CD4-positive, alpha-beta memory T cell (primary cell): ENCODE results near the gene SYNGR3. TPM values are rescaled to one million over a fixed set of nuclear protein-coding genes. Genes with fewer than 3 reads are reported as not detected.
A peak's percentile ranks its signal among the peaks of the same experiment; 100 is the strongest.

ENCODE experiments used
- CTCF ChIA-PET: fragments of 350-600 bp; sonication (Branson Sonifier 250); formaldehyde crosslinking; loops from one replicate; lab custom pipeline; 2021; ENCODE audit warnings: inconsistent platforms; ENCODE audit not compliant: partially characterized antibody; lab: Charles Lee
- POLR2A ChIA-PET: fragments of 350-600 bp; sonication (Branson Sonifier 250); formaldehyde crosslinking; loops from one replicate; lab custom pipeline; 2021; ENCODE audit not compliant: partially characterized antibody; lab: Charles Lee
- DNase-seq, 5 donors: peaks; one replicate each; pipeline versions ENCODE4 v3.0.0 to v3.0.0-alpha.2; 2020 to 2022; ENCODE audit warnings: mixed read lengths in 1 of 5
- H3K27ac ChIP-seq: one replicate; pipeline ENCODE4 v1.7.0; 2013; ENCODE audit warnings: low read depth, low read length
- H3K27me3 ChIP-seq: 2 replicates; pipeline ENCODE4 v1.7.0; 2013; ENCODE audit warnings: mild to moderate bottlenecking, low read length, moderate library complexity; ENCODE audit not compliant: insufficient read depth
- H3K36me3 ChIP-seq: 2 replicates; pipeline ENCODE4 v1.7.0; 2013; ENCODE audit warnings: mild to moderate bottlenecking, low read length, moderate library complexity; ENCODE audit not compliant: insufficient read depth
- H3K4me1 ChIP-seq: 2 replicates; pipeline ENCODE4 v1.7.0; 2013; ENCODE audit warnings: mild to moderate bottlenecking, low read length, moderate library complexity; ENCODE audit not compliant: insufficient read depth
- H3K4me3 ChIP-seq, 2 donors: one replicate each; pipeline ENCODE4 v1.7.0; 2013; ENCODE audit warnings: low read length in 2 of 2, mild to moderate bottlenecking in 1 of 2
- H3K9me3 ChIP-seq, 2 donors: one replicate each; pipeline ENCODE4 v1.7.0; 2013; ENCODE audit warnings: low read length in 2 of 2, control low read depth in 1 of 2; ENCODE audit not compliant: control insufficient read depth in 1 of 2
- H3K27ac Mint-ChIP-seq, 7 donors: one replicate each; pipeline ENCODE4 v1.8.0; 2020 to 2021; ENCODE audit warnings: mixed read lengths in 7 of 7, mild to moderate bottlenecking in 6 of 7, inconsistent platforms in 3 of 7, moderate library complexity in 3 of 7
- H3K27me3 Mint-ChIP-seq, 2 donors: one replicate each; pipeline ENCODE4 v1.8.0; 2020 to 2021; ENCODE audit warnings: mixed read lengths in 2 of 2
- H3K36me3 Mint-ChIP-seq, 2 donors: one replicate each; pipeline ENCODE4 v1.8.0; 2020 to 2021; ENCODE audit warnings: mixed read lengths in 2 of 2, inconsistent platforms in 1 of 2, mild to moderate bottlenecking in 1 of 2
- H3K4me1 Mint-ChIP-seq, 4 donors: one replicate each; pipeline ENCODE4 v1.8.0; 2020 to 2021; ENCODE audit warnings: mixed read lengths in 4 of 4, mild to moderate bottlenecking in 1 of 4
- H3K4me3 Mint-ChIP-seq, 8 donors: one replicate each; pipeline ENCODE4 v1.8.0; 2020 to 2021; ENCODE audit warnings: mixed read lengths in 8 of 8, mild to moderate bottlenecking in 7 of 8, moderate library complexity in 6 of 8, inconsistent platforms in 3 of 8
- H3K9me3 Mint-ChIP-seq, 8 donors: one replicate each; pipeline ENCODE4 v1.8.0; 2020 to 2021; ENCODE audit warnings: mixed read lengths in 8 of 8, mild to moderate bottlenecking in 5 of 8, inconsistent platforms in 3 of 8, moderate library complexity in 1 of 8
- intact Hi-C: fragments of 100-400 bp; cut with micrococcal nuclease; formaldehyde crosslinking; loops from one replicate; pipeline ENCODE4 v1.15.1; 2023
- polyA plus RNA-seq, 2 donors: library from polyadenylated mRNA; unstranded; fragments of 300-500 nt; fragmentation: Illumina TruSeq; gene quantifications; one replicate each; pipeline ENCODE4 v1.2.3, GENCODE V29; 2021
- total RNA-seq, 2 experiments: library from RNA; stranded (reverse); gene quantifications; one replicate each; pipeline ENCODE4 v1.2.3, GENCODE V29; 2021

SYNGR3 gene
- total and polyA plus RNA-seq, 4 experiments from 2014 or later = 0.50 to 2.2 (median 1.6) TPM

DNA sequence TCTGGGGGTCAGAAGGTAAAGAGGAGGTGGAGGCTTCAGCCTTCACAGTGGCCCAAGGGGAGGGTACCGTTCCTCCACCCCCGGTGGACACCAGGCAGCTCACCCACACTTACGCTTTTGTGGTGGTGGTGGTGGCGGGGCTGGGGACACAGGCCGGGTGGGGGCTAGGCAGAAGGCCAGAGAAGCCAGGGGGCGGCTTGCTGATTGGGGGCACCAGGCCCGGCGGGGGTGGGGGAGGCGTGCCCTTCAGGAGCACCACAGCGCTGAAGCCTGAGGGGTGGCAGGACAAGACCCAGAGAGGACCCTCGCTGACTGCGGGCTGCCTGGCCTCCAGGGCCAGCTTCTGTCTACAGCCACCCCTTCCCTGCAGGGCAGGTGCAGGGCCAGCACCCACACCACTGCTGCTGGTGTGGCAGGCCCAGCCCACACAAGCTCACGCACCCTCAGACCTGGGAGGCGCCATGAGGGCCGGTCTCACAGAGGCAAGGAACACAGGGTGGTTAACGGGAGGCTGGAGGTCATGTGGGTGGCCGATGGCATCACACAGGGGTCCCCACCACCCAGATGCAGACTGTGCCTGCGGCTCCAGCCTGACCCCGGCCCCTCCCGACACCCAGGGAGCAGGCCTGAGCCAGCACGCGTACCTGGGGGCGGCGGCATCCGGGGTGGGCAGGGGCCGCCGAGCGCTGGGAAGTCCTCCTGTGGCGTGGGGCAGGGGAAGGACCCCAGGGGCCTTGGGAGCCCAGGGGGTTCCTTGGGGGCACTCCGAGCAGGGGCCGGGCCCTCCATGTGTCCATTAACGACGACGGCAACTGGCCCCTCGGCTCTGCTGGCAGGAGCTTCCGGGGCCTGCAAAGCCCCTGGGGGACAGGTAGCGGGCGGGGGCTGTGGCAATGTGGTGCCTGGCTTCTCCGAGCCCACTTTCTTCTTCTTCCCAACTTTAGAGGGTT is 9.4 kb downstream of the SYNGR3 start:
- Mint-ChIP-seq H3K27ac (no peak overlapping the region), H3K36me3 (peaks cover 14 to 18% of the 10 kb centered on the region in 2 donors), H3K9me3 (no peaks in the 10 kb centered on the region), H3K27me3 (no peaks in the 10 kb centered on the region), H3K4me3 (no peak overlapping the region), H3K4me1 (peaks cover 0 to 7% (median 0%) of the 10 kb centered on the region in 4 donors)
- Histone ChIP-seq H3K27ac (no peak overlapping the region), H3K36me3 (peaks cover 38% of the 10 kb centered on the region), H3K9me3 (no peaks in the 10 kb centered on the region), H3K4me1 (peaks cover 7% of the 10 kb centered on the region), H3K27me3 (no peaks in the 10 kb centered on the region), H3K4me3 (no peak overlapping the region)
- intact Hi-C loops = no loop called here
- POLR2A ChIA-PET = interaction anchor here (0.6 kb wide), 1 partner anchor 33 kb away, joined by 3 read pairs; no protein-coding TSS in a partner anchor
- CTCF ChIA-PET = no interaction called here
- DNase-seq = no peak

DNA sequence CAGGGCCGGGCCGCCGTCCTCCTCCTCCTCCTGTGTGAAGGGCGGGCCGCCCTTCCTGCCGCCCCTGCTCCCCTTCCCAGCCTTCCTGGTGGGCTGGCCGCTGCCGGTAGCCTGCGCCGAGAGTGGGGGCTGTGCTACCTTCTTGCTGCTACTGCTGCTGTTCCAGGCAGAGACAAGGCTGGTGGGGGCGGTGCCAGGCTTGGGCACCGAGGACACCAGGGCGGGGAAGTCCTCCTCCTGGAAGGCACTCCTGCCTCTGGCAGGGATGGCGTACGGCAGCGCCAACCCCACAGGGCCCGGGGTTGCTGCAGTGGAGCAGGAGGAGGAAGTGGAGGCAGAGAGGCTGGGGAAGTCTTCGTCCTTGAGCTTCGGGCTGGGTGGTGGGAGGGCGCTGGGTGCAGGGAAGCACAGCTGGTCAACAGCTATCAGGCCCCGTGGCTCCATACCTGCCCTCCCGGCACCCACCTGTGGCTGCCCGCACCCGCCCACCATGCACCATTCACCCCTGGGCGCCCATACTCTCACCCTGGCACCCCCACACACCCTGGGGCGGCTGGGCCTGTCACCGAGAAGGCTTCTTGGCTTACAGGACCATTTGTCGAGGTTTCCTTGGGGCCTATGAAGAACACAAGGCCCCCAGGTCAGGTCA is 10.2 kb downstream of the SYNGR3 start:
- H3K27me3 Mint-ChIP-seq = no peaks in the 10 kb centered on the region
- no peak overlapping the region for H3K27ac ChIP-seq
- peaks cover 12% of the 10 kb centered on the region for H3K4me1 ChIP-seq
- DNase-seq = no peak
- H3K36me3 ChIP-seq = peaks cover 38% of the 10 kb centered on the region
- H3K4me1 Mint-ChIP-seq = peaks cover 0 to 12% (median 0%) of the 10 kb centered on the region in 4 donors
- no peaks in the 10 kb centered on the region for H3K27me3 ChIP-seq
- ChIA-PET CTCF (no interaction called here), POLR2A (interaction anchor here (0.8 kb wide), 1 partner anchor 35 kb away, joined by 3 read pairs; the partner anchor contains the start of gene RPS2)
- H3K4me3 Mint-ChIP-seq = no peak overlapping the region
- no peaks in the 10 kb centered on the region for H3K9me3 Mint-ChIP-seq
- H3K27ac Mint-ChIP-seq = no peak overlapping the region
- no peaks in the 10 kb centered on the region for H3K9me3 ChIP-seq
- intact Hi-C loops = no loop called here
- H3K4me3 ChIP-seq = no peak overlapping the region
- peaks cover 14 to 20% of the 10 kb centered on the region in 2 donors for H3K36me3 Mint-ChIP-seq

DNA sequence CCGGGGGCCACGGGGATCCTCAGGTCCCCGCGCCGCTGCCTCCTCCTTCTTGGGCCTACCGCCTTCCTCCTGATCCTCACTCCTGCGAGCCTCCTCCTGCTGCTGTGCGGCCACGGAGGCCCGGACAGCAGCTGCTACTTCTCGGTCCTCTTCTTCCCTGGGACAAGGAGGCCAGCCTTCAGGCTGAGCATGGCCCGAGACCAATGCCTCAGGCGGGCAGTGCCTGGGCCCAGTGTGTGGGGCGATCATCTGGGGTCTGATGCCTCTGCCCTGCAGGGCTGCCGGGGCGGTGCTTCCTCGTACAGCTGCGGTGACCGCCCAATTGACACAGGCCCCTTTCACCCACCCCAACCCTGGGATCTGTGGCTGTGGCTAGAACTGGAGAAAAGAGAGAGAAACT is 11.3 kb downstream of the SYNGR3 start:
- POLR2A ChIA-PET = interaction anchor here (0.8 kb wide), 1 partner anchor 36 kb away, joined by 3 read pairs; the partner anchor contains the start of gene RPS2

DNA sequence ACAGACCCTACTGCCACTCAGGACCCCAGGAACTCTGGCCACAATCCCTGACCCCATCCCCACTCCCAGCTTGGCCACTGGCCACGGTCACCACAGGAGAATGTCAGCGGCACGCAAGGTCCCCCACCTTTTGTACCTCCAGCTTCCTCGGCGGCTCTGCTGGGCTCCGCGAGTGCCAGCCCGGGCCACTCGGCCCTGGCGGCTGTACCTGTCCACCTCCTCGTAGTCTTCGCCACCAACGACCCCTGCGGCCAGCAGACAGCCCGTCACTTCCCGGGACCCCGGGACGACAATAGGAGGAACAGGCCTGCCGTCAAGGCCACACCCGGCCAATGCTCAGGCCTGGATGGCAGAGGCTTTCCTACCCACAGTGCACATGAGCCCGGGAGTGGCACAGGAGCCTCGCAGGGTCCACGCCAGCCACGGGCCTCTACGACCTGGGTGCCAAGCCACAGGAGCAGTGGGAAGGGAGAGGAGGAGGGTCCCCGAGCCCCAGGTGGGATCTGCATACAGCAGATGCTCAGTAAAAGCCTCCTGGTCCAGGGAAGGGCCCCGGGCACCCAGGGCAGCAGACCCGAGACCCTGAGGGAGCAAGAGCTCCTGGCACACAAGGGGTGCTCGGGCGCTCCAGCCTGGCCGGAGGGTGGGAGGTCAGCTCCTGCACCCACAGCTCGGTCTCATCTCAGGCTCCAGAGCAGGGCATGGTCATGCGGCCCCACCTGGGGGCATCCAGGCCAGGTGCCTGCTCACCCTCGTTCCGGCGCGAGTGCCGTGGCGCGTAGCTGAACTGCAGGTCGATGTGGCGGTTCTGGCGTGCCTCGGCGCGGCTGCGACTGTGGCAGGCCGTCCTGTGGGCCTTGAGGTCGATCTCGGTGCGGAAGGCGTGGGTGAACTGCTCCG is 11.9 kb downstream of the SYNGR3 start:
- H3K36me3 Mint-ChIP-seq = peaks cover 14 to 20% of the 10 kb centered on the region in 2 donors
- Histone ChIP-seq H3K27ac (no peak overlapping the region), H3K4me3 (no peak overlapping the region), H3K4me1 (peaks cover 17% of the 10 kb centered on the region), H3K9me3 (no peaks in the 10 kb centered on the region), H3K27me3 (no peaks in the 10 kb centered on the region), H3K36me3 (peaks cover 38% of the 10 kb centered on the region)
- H3K27me3 Mint-ChIP-seq = no peaks in the 10 kb centered on the region
- H3K4me3 Mint-ChIP-seq = no peak overlapping the region
- CTCF ChIA-PET = interaction anchor here (4.9 kb wide), 1 partner anchor 138 kb away, joined by 44 read pairs; no protein-coding TSS in a partner anchor
- POLR2A ChIA-PET = no interaction called here
- intact Hi-C loops = no loop called here
- H3K9me3 Mint-ChIP-seq = no peaks in the 10 kb centered on the region
- H3K27ac Mint-ChIP-seq = no peak overlapping the region
- DNase-seq = no peak
- H3K4me1 Mint-ChIP-seq = peaks cover 5 to 24% (median 9%) of the 10 kb centered on the region in 4 donors

More for the DNA sequence above, 11.3 kb downstream of the SYNGR3 start:
- peaks cover 38% of the 10 kb centered on the region for H3K36me3 ChIP-seq
- H3K27ac ChIP-seq = no peak overlapping the region
- H3K9me3 ChIP-seq = no peaks in the 10 kb centered on the region
- Mint-ChIP-seq H3K36me3 (peaks cover 14 to 20% of the 10 kb centered on the region in 2 donors), H3K4me1 (peaks cover 2 to 18% (median 4%) of the 10 kb centered on the region in 4 donors), H3K9me3 (no peaks in the 10 kb centered on the region), H3K27ac (peak overlapping the region in 1 of 7 donors; percentile 7), H3K4me3 (no peak overlapping the region), H3K27me3 (no peaks in the 10 kb centered on the region)
- peaks cover 13% of the 10 kb centered on the region for H3K4me1 ChIP-seq
- CTCF ChIA-PET = no interaction called here
- H3K4me3 ChIP-seq = no peak overlapping the region
- intact Hi-C loops = no loop called here
- no peaks in the 10 kb centered on the region for H3K27me3 ChIP-seq
- DNase-seq = no peak

DNA sequence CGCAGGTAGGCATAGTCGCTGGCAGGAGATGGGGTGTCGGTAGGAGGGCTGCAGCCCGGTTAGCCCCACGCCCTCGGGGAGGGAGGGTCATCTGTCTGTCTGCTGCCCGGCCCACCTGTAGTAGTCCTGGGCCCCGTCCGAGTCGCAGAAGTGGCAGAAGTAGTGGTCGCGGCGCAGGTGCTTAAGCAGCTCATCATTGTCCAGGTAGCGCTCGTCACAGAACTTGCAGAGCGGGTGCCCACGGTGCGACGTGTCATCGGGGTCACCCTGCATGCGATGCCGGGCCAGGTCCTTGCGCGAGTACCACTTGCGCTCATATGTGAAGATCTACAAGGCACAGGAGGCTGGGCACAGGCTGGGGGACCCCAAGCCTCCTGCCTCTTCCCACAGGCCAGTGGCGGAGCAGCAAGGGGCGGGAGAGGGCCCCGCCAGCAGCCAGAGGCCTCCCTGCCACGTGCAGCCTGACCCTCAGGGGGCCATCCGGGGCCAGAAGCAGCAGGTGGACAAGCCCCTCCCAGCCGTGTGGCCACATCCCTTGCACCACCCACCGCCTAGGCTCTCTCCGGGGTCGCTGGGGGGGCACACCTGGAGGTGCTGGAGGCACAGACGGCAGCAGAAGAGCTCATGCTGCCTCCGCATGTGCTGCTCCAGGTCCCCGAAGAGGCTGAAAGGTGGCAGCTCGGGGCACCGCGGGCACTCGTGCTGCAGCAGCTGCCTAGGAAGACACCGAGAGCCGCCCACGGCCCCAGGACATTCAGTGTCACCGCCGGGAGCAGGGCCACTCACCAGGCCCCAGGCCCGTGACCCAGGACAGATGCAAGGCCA is 12.8 kb downstream of the SYNGR3 start:
- peaks cover 7 to 33% (median 16%) of the 10 kb centered on the region in 4 donors for H3K4me1 Mint-ChIP-seq
- Histone ChIP-seq H3K27me3 (no peaks in the 10 kb centered on the region), H3K4me3 (no peak overlapping the region), H3K27ac (no peak overlapping the region), H3K36me3 (peaks cover 34% of the 10 kb centered on the region), H3K4me1 (peaks cover 26% of the 10 kb centered on the region), H3K9me3 (no peaks in the 10 kb centered on the region)
- DNase-seq = no peak
- intact Hi-C loops = no loop called here
- peaks cover 11 to 17% of the 10 kb centered on the region in 2 donors for H3K36me3 Mint-ChIP-seq
- CTCF ChIA-PET = interaction anchor here (1.0 to 4.9 kb wide), 12 partner anchors 8 to 152 kb away, joined by 3 to 44 read pairs (median 8); partner anchors contain the start of genes GFER, RNF151 and TRAF7
- no peaks in the 10 kb centered on the region for H3K9me3 Mint-ChIP-seq
- H3K27ac Mint-ChIP-seq = peak overlapping the region in 1 of 7 donors; percentile 24
- POLR2A ChIA-PET = interaction anchor here (1.4 to 3.8 kb wide), 3 partner anchors 9 to 152 kb away, joined by 3 to 25 read pairs (median 14); partner anchors contain the start of gene TRAF7
- no peaks in the 10 kb centered on the region for H3K27me3 Mint-ChIP-seq
- no peak overlapping the region for H3K4me3 Mint-ChIP-seq
